ENCODE measurements around the gene CPXM2. TPM values are rescaled to one million over a fixed set of nuclear protein-coding genes. Genes with fewer than 3 reads are reported as not detected.
A peak's percentile ranks its signal among the peaks of the same experiment; 100 is the strongest.

The CPXM2 gene
- polyA plus RNA-seq, 3 donors from 2014 or later: not detected

GRCh38 chr10:123882177-123882576 lies 9.4 kb downstream of the CPXM2 start:
- Mint-ChIP-seq H3K4me1 (no peaks in the 10 kb centered on the region), H3K36me3 (no peaks in the 10 kb centered on the region), H3K4me3 (no peak overlapping the region), H3K27me3 (ENCODE audit: low read depth in 3 of 3) (peaks cover 0 to 5% (median 3%) of the 10 kb centered on the region in 3 donors), H3K27ac (no peak overlapping the region), H3K9me3 (no peaks in the 10 kb centered on the region)
- DNase-seq: no peak

GRCh38 chr10:123879606-123880257 lies 11.9 kb downstream of the CPXM2 start:
- Mint-ChIP-seq H3K4me3 (no peak overlapping the region), H3K27ac (no peak overlapping the region), H3K4me1 (peaks cover under 1 to 3% of the 10 kb centered on the region in 2 donors), H3K36me3 (no peaks in the 10 kb centered on the region), H3K27me3 (ENCODE audit: low read depth in 3 of 3) (peaks cover 0 to 11% (median 6%) of the 10 kb centered on the region in 3 donors), H3K9me3 (no peaks in the 10 kb centered on the region)
- no peak for DNase-seq

GRCh38 chr10:123878666-123879303 lies 12.8 kb downstream of the CPXM2 start:
- no peaks in the 10 kb centered on the region for H3K36me3 Mint-ChIP-seq
- no peak overlapping the region for H3K4me3 Mint-ChIP-seq
- H3K9me3 Mint-ChIP-seq: no peaks in the 10 kb centered on the region
- H3K27ac Mint-ChIP-seq: no peak overlapping the region
- no peak for DNase-seq
- peaks cover 9 to 12% of the 10 kb centered on the region in 2 donors for H3K4me1 Mint-ChIP-seq
- H3K27me3 Mint-ChIP-seq (ENCODE audit: low read depth in 3 of 3): peaks cover 0 to 12% (median 6%) of the 10 kb centered on the region in 3 donors

- Mint-ChIP-seq H3K4me1 (peaks cover 9 to 13% of the 10 kb centered on the region in 2 donors), H3K4me3 (no peak overlapping the region), H3K9me3 (no peaks in the 10 kb centered on the region), H3K27ac (no peak overlapping the region), H3K36me3 (no peaks in the 10 kb centered on the region), H3K27me3 (ENCODE audit: low read depth in 3 of 3) (peaks cover 3 to 14% (median 13%) of the 10 kb centered on the region in 3 donors)
- DNase-seq: no peak
Observed at GRCh38 chr10:123870260-123870659, 21.3 kb downstream of the CPXM2 start.

GRCh38 chr10:123869020-123869414 lies 22.6 kb downstream of the CPXM2 start:
- peaks cover 3 to 17% (median 12%) of the 10 kb centered on the region in 3 donors for H3K27me3 Mint-ChIP-seq (ENCODE audit: low read depth in 3 of 3)
- H3K36me3 Mint-ChIP-seq: no peaks in the 10 kb centered on the region
- H3K9me3 Mint-ChIP-seq: no peaks in the 10 kb centered on the region
- no peak overlapping the region for H3K4me3 Mint-ChIP-seq
- H3K27ac Mint-ChIP-seq: no peak overlapping the region
- no peak for DNase-seq
- H3K4me1 Mint-ChIP-seq: peaks cover 1 to 2% of the 10 kb centered on the region in 2 donors

- H3K4me3 Mint-ChIP-seq: no peak overlapping the region
- H3K36me3 Mint-ChIP-seq: no peaks in the 10 kb centered on the region
- peaks cover 3 to 17% (median 12%) of the 10 kb centered on the region in 3 donors for H3K27me3 Mint-ChIP-seq (ENCODE audit: low read depth in 3 of 3)
- no peaks in the 10 kb centered on the region for H3K9me3 Mint-ChIP-seq
- no peak overlapping the region for H3K27ac Mint-ChIP-seq
- no peak for DNase-seq
- H3K4me1 Mint-ChIP-seq: no peaks in the 10 kb centered on the region
Observed at GRCh38 chr10:123868038-123869019, 23.3 kb downstream of the CPXM2 start.

- Mint-ChIP-seq H3K4me3 (no peak overlapping the region), H3K27ac (peak overlapping the region in 1 of 6 donors; percentile 47), H3K36me3 (no peaks in the 10 kb centered on the region), H3K4me1 (no peaks in the 10 kb centered on the region), H3K27me3 (ENCODE audit: low read depth in 3 of 3) (peaks cover 5 to 12% (median 9%) of the 10 kb centered on the region in 3 donors), H3K9me3 (no peaks in the 10 kb centered on the region)
- no peak for DNase-seq
Observed at GRCh38 chr10:123865880-123866279, 25.7 kb downstream of the CPXM2 start.

- Mint-ChIP-seq H3K27ac (no peak overlapping the region), H3K36me3 (no peaks in the 10 kb centered on the region)
Observed at GRCh38 chr10:123865350-123865749, 26.3 kb downstream of the CPXM2 start.

GRCh38 chr10:123864923-123865322 lies 26.7 kb downstream of the CPXM2 start:
- Mint-ChIP-seq H3K4me3 (no peak overlapping the region), H3K27ac (no peak overlapping the region), H3K36me3 (no peaks in the 10 kb centered on the region), H3K27me3 (ENCODE audit: low read depth in 3 of 3) (peaks cover 5 to 12% (median 9%) of the 10 kb centered on the region in 3 donors), H3K4me1 (no peaks in the 10 kb centered on the region), H3K9me3 (no peaks in the 10 kb centered on the region)
- DNase-seq: no peak

More at GRCh38 chr10:123865350-123865749, 26.3 kb downstream of the CPXM2 start:
- H3K4me1 Mint-ChIP-seq: no peaks in the 10 kb centered on the region
- H3K9me3 Mint-ChIP-seq: no peaks in the 10 kb centered on the region
- H3K4me3 Mint-ChIP-seq: no peak overlapping the region
- DNase-seq: no peak
- H3K27me3 Mint-ChIP-seq (ENCODE audit: low read depth in 3 of 3): peaks cover 5 to 12% (median 9%) of the 10 kb centered on the region in 3 donors

- H3K27me3 Mint-ChIP-seq (ENCODE audit: low read depth in 3 of 3): peaks cover 5 to 8% (median 6%) of the 10 kb centered on the region in 3 donors
- no peak overlapping the region for H3K27ac Mint-ChIP-seq
- DNase-seq: no peak
- no peak overlapping the region for H3K4me3 Mint-ChIP-seq
- no peaks in the 10 kb centered on the region for H3K9me3 Mint-ChIP-seq
- no peaks in the 10 kb centered on the region for H3K4me1 Mint-ChIP-seq
- no peaks in the 10 kb centered on the region for H3K36me3 Mint-ChIP-seq
Observed at GRCh38 chr10:123863721-123864482, 27.7 kb downstream of the CPXM2 start.

- H3K9me3 Mint-ChIP-seq: no peaks in the 10 kb centered on the region
- H3K27me3 Mint-ChIP-seq (ENCODE audit: low read depth in 3 of 3): peaks cover 5 to 7% (median 6%) of the 10 kb centered on the region in 3 donors
- no peak overlapping the region for H3K27ac Mint-ChIP-seq
- DNase-seq: no peak
- no peaks in the 10 kb centered on the region for H3K36me3 Mint-ChIP-seq
- no peak overlapping the region for H3K4me3 Mint-ChIP-seq
- H3K4me1 Mint-ChIP-seq: no peaks in the 10 kb centered on the region
Observed at GRCh38 chr10:123863183-123863575, 28.4 kb downstream of the CPXM2 start.

GRCh38 chr10:123862421-123863182 lies 29.0 kb downstream of the CPXM2 start:
- no peak overlapping the region for H3K4me3 Mint-ChIP-seq
- H3K9me3 Mint-ChIP-seq: no peaks in the 10 kb centered on the region
- DNase-seq: no peak
- H3K4me1 Mint-ChIP-seq: no peaks in the 10 kb centered on the region
- H3K36me3 Mint-ChIP-seq: no peaks in the 10 kb centered on the region
- peaks cover 5 to 6% (median 6%) of the 10 kb centered on the region in 3 donors for H3K27me3 Mint-ChIP-seq (ENCODE audit: low read depth in 3 of 3)
- no peak overlapping the region for H3K27ac Mint-ChIP-seq

GRCh38 chr10:123860856-123861255 lies 30.8 kb downstream of the CPXM2 start:
- Mint-ChIP-seq H3K36me3 (no peaks in the 10 kb centered on the region), H3K4me1 (no peaks in the 10 kb centered on the region), H3K27ac (no peak overlapping the region), H3K27me3 (ENCODE audit: low read depth in 3 of 3) (peaks cover 4 to 8% (median 6%) of the 10 kb centered on the region in 3 donors), H3K4me3 (no peak overlapping the region), H3K9me3 (no peaks in the 10 kb centered on the region)
- no peak for DNase-seq
